Measurements from ENCODE around the gene TMPRSS3.

Gene TMPRSS3

GRCh38 chr21:42356650-42357049, 39.2 kb downstream of the TMPRSS3 start:
- Mint-ChIP-seq H3K4me3 (no peak overlapping the region), H3K27me3 (no peaks in the 10 kb centered on the region), H3K36me3 (ENCODE audit: low read depth) (no peaks in the 10 kb centered on the region), H3K9me3 (peaks cover 5% of the 10 kb centered on the region), H3K27ac (no peak overlapping the region), H3K4me1 (ENCODE audit: low read depth) (no peaks in the 10 kb centered on the region)
- DNase-seq, result no peak

GRCh38 chr21:42356046-42356445, 39.8 kb downstream of the TMPRSS3 start:
- Mint-ChIP-seq H3K36me3 (ENCODE audit: low read depth) (no peaks in the 10 kb centered on the region), H3K4me1 (ENCODE audit: low read depth) (no peaks in the 10 kb centered on the region), H3K9me3 (peaks cover 5% of the 10 kb centered on the region), H3K27me3 (no peaks in the 10 kb centered on the region), H3K27ac (no peak overlapping the region), H3K4me3 (no peak overlapping the region)
- no peak for DNase-seq

GRCh38 chr21:42353623-42354022, 42.2 kb downstream of the TMPRSS3 start:
- H3K4me1 Mint-ChIP-seq (ENCODE audit: low read depth), result no peaks in the 10 kb centered on the region
- no peak for DNase-seq
- peaks cover 5% of the 10 kb centered on the region for H3K9me3 Mint-ChIP-seq
- no peak overlapping the region for H3K27ac Mint-ChIP-seq
- no peak overlapping the region for H3K4me3 Mint-ChIP-seq
- H3K36me3 Mint-ChIP-seq (ENCODE audit: low read depth), result no peaks in the 10 kb centered on the region
- no peaks in the 10 kb centered on the region for H3K27me3 Mint-ChIP-seq

- H3K4me3 Mint-ChIP-seq, result no peak overlapping the region
- no peaks in the 10 kb centered on the region for H3K4me1 Mint-ChIP-seq (ENCODE audit: low read depth)
- H3K36me3 Mint-ChIP-seq (ENCODE audit: low read depth), result no peaks in the 10 kb centered on the region
- H3K9me3 Mint-ChIP-seq, result peaks cover 5% of the 10 kb centered on the region
- DNase-seq, result no peak
- H3K27ac Mint-ChIP-seq, result no peak overlapping the region
- no peaks in the 10 kb centered on the region for H3K27me3 Mint-ChIP-seq
These were observed 43.3 kb downstream of the TMPRSS3 start for GRCh38 chr21:42352441-42353095.

- Mint-ChIP-seq H3K36me3 (ENCODE audit: low read depth) (no peaks in the 10 kb centered on the region), H3K9me3 (peaks cover 5% of the 10 kb centered on the region), H3K4me1 (ENCODE audit: low read depth) (no peaks in the 10 kb centered on the region), H3K27ac (no peak overlapping the region), H3K4me3 (no peak overlapping the region), H3K27me3 (no peaks in the 10 kb centered on the region)
- no peak for DNase-seq
These were observed 44.0 kb downstream of the TMPRSS3 start for GRCh38 chr21:42351626-42352440.

GRCh38 chr21:42350927-42351426, 44.9 kb downstream of the TMPRSS3 start, which contains the start of gene TFF2:
Gene TFF2, minus strand, starts transcription at chr21:42350994. Its CDS starts 37 bp downstream, at chr21:42350957.
- H3K4me1 Mint-ChIP-seq (ENCODE audit: low read depth), result no peaks in the 10 kb centered on the region
- peak; percentile 24 for DNase-seq
- no peaks in the 10 kb centered on the region for H3K36me3 Mint-ChIP-seq (ENCODE audit: low read depth)
- H3K27me3 Mint-ChIP-seq, result no peaks in the 10 kb centered on the region
- H3K27ac Mint-ChIP-seq, result no peak within 1 kb of the TSS
- H3K4me3 Mint-ChIP-seq, result no peak within 1 kb of the TSS
- peaks cover 5% of the 10 kb centered on the region for H3K9me3 Mint-ChIP-seq

GRCh38 chr21:42350318-42350910, 45.4 kb downstream of the TMPRSS3 start:
- H3K4me3 Mint-ChIP-seq, result no peak overlapping the region
- H3K9me3 Mint-ChIP-seq, result peaks cover under 1% of the 10 kb centered on the region
- DNase-seq, result no peak
- H3K4me1 Mint-ChIP-seq (ENCODE audit: low read depth), result no peaks in the 10 kb centered on the region
- H3K36me3 Mint-ChIP-seq (ENCODE audit: low read depth), result no peaks in the 10 kb centered on the region
- H3K27ac Mint-ChIP-seq, result no peak overlapping the region
- H3K27me3 Mint-ChIP-seq, result no peaks in the 10 kb centered on the region

- Mint-ChIP-seq H3K4me3 (no peak overlapping the region), H3K4me1 (ENCODE audit: low read depth) (no peaks in the 10 kb centered on the region), H3K27me3 (no peaks in the 10 kb centered on the region), H3K27ac (no peak overlapping the region), H3K9me3 (no peaks in the 10 kb centered on the region), H3K36me3 (ENCODE audit: low read depth) (no peaks in the 10 kb centered on the region)
- no peak for DNase-seq
These were observed 46.2 kb downstream of the TMPRSS3 start for GRCh38 chr21:42349420-42350317.

- H3K4me1 Mint-ChIP-seq (ENCODE audit: low read depth), result no peaks in the 10 kb centered on the region
- H3K27me3 Mint-ChIP-seq, result no peaks in the 10 kb centered on the region
- H3K9me3 Mint-ChIP-seq, result no peaks in the 10 kb centered on the region
These were observed 47.1 kb downstream of the TMPRSS3 start for GRCh38 chr21:42348762-42349161.

GRCh38 chr21:42347601-42348327, 48.1 kb downstream of the TMPRSS3 start:
- Mint-ChIP-seq H3K27me3 (no peaks in the 10 kb centered on the region), H3K4me3 (no peak overlapping the region), H3K27ac (no peak overlapping the region), H3K36me3 (ENCODE audit: low read depth) (no peaks in the 10 kb centered on the region), H3K4me1 (ENCODE audit: low read depth) (no peaks in the 10 kb centered on the region), H3K9me3 (no peaks in the 10 kb centered on the region)
- DNase-seq, result peak; percentile 16

More at GRCh38 chr21:42348762-42349161, 47.1 kb downstream of the TMPRSS3 start:
- no peak overlapping the region for H3K4me3 Mint-ChIP-seq
- H3K27ac Mint-ChIP-seq, result no peak overlapping the region
- H3K36me3 Mint-ChIP-seq (ENCODE audit: low read depth), result no peaks in the 10 kb centered on the region
- DNase-seq, result peak; percentile 18

- DNase-seq, result peak; percentile 15
- no peaks in the 10 kb centered on the region for H3K27me3 Mint-ChIP-seq
- no peaks in the 10 kb centered on the region for H3K4me1 Mint-ChIP-seq (ENCODE audit: low read depth)
- no peak overlapping the region for H3K27ac Mint-ChIP-seq
- no peaks in the 10 kb centered on the region for H3K36me3 Mint-ChIP-seq (ENCODE audit: low read depth)
- H3K4me3 Mint-ChIP-seq, result no peak overlapping the region
- H3K9me3 Mint-ChIP-seq, result no peaks in the 10 kb centered on the region
These were observed 48.8 kb downstream of the TMPRSS3 start for GRCh38 chr21:42346866-42347600.

GRCh38 chr21:42346441-42346840, 49.4 kb downstream of the TMPRSS3 start:
- no peak overlapping the region for H3K27ac Mint-ChIP-seq
- H3K9me3 Mint-ChIP-seq, result no peaks in the 10 kb centered on the region
- H3K4me3 Mint-ChIP-seq, result no peak overlapping the region
- H3K36me3 Mint-ChIP-seq (ENCODE audit: low read depth), result no peaks in the 10 kb centered on the region
- no peaks in the 10 kb centered on the region for H3K27me3 Mint-ChIP-seq
- DNase-seq, result no peak
- H3K4me1 Mint-ChIP-seq (ENCODE audit: low read depth), result no peaks in the 10 kb centered on the region

GRCh38 chr21:42344631-42345030, 51.2 kb downstream of the TMPRSS3 start:
- H3K27me3 Mint-ChIP-seq, result no peaks in the 10 kb centered on the region
- no peaks in the 10 kb centered on the region for H3K4me1 Mint-ChIP-seq (ENCODE audit: low read depth)
- no peak overlapping the region for H3K27ac Mint-ChIP-seq
- no peak overlapping the region for H3K4me3 Mint-ChIP-seq
- DNase-seq, result no peak
- no peaks in the 10 kb centered on the region for H3K9me3 Mint-ChIP-seq
- no peaks in the 10 kb centered on the region for H3K36me3 Mint-ChIP-seq (ENCODE audit: low read depth)
